Thoracic aorta (tissue), 2 donors: ENCODE measurements around the gene PLA2G6. TPM values are rescaled to one million over a fixed set of nuclear protein-coding genes. Genes with fewer than 3 reads are reported as not detected.
"Not testable (repeated sequence)": the region's sequence is repeated elsewhere in the genome, so short reads cannot be mapped to it uniquely, and the experiment has no call there.

Source experiments
- ATAC-seq: fragments of 150-250 bp; one replicate; pipeline ENCODE4 v1.8.0; 2017; ENCODE audit warnings: low read depth; ENCODE audit not compliant: insufficient number of reproducible peaks, low FRiP score
- DNase-seq: peaks from one replicate; pipeline ENCODE4 v3.0.0-alpha.2; 2020; ENCODE audit warnings: low spot score
- H3K27ac ChIP-seq, 2 donors: fragments of 200-600 bp; sonication (generic); 1 replicate in 1 of 2; 2 replicates in 1 of 2; pipeline ENCODE4 v1.5.1; 2016; ENCODE audit warnings: mild to moderate bottlenecking in 2 of 2, moderate library complexity in 2 of 2
- H3K27me3 ChIP-seq: fragments of 200-600 bp; sonication (generic); replicated peaks from 2 replicates; pipeline ENCODE4 v1.6.0; 2016; ENCODE audit warnings: mild to moderate bottlenecking; ENCODE audit not compliant: insufficient read depth
- H3K36me3 ChIP-seq: fragments of 200-600 bp; sonication (generic); one replicate; pipeline ENCODE4 v1.5.1; 2016
- H3K4me1 ChIP-seq, 2 donors: fragments of 200-600 bp; sonication (generic); 1 replicate in 1 of 2; 2 replicates in 1 of 2; pipeline versions ENCODE4 v1.5.1 to v1.6.0; 2016; ENCODE audit warnings: low read depth in 2 of 2, mild to moderate bottlenecking in 1 of 2; ENCODE audit not compliant: control insufficient read depth in 1 of 2
- H3K4me3 ChIP-seq: fragments of 200-600 bp; sonication (generic); 2 replicates; pipeline ENCODE4 v1.5.1; 2016; ENCODE audit warnings: mild to moderate bottlenecking
- H3K9me3 ChIP-seq: fragments of 200-600 bp; sonication (generic); 2 replicates; pipeline ENCODE4 v1.5.1; 2016
- CTCF ChIP-seq: fragments of 200-600 bp; sonication (generic); IDR thresholded peaks from one replicate; pipeline ENCODE4 v1.5.1; 2019; ENCODE audit warnings: antibody characterized with exemption
- total RNA-seq, 2 donors: library from RNA; depleted of rRNA; stranded (reverse); fragments of >200 nt; gene quantifications; one replicate each; pipeline versions ENCODE4 v1.1.0 to v1.2.3, GENCODE V29; 2016

Gene PLA2G6
- total RNA-seq, 2 donors from 2014 or later, result 27.4 to 50.4 TPM

GRCh38 chr22:38125038-38125610, 56.5 kb downstream of the PLA2G6 start:
- no peak for TF ChIP-seq CTCF
- no peaks in the 10 kb centered on the region for H3K4me1 ChIP-seq
- DNase-seq (no peak), ATAC-seq (no peak)
- no peak overlapping the region for H3K27ac ChIP-seq
- no peak overlapping the region for H3K4me3 ChIP-seq
- H3K9me3 ChIP-seq, result no peaks in the 10 kb centered on the region
- H3K36me3 ChIP-seq, result peaks cover 3% of the 10 kb centered on the region
- no peaks in the 10 kb centered on the region for H3K27me3 ChIP-seq

GRCh38 chr22:38124236-38124974, 57.2 kb downstream of the PLA2G6 start:
- DNase-seq (no peak), ATAC-seq (no peak)
- Histone ChIP-seq H3K27ac (no peak overlapping the region), H3K27me3 (no peaks in the 10 kb centered on the region), H3K4me1 (no peaks in the 10 kb centered on the region), H3K4me3 (no peak overlapping the region), H3K36me3 (peaks cover 3% of the 10 kb centered on the region), H3K9me3 (no peaks in the 10 kb centered on the region)
- TF ChIP-seq CTCF, result no peak

GRCh38 chr22:38122616-38123015, 59.0 kb downstream of the PLA2G6 start:
- H3K27me3 ChIP-seq, result no peaks in the 10 kb centered on the region
- no peak for TF ChIP-seq CTCF

GRCh38 chr22:38120359-38121110, 61.1 kb downstream of the PLA2G6 start:
- Histone ChIP-seq H3K27ac (no peak overlapping the region), H3K27me3 (no peaks in the 10 kb centered on the region), H3K4me3 (no peak overlapping the region), H3K36me3 (no peaks in the 10 kb centered on the region), H3K9me3 (no peaks in the 10 kb centered on the region), H3K4me1 (no peaks in the 10 kb centered on the region)
- TF ChIP-seq CTCF, result no peak
- DNase-seq (no peak), ATAC-seq (no peak)

More at GRCh38 chr22:38122616-38123015, 59.0 kb downstream of the PLA2G6 start:
- H3K4me3 ChIP-seq, result no peak overlapping the region
- DNase-seq, result no peak
- no peak for ATAC-seq
- no peaks in the 10 kb centered on the region for H3K4me1 ChIP-seq
- no peaks in the 10 kb centered on the region for H3K36me3 ChIP-seq
- no peaks in the 10 kb centered on the region for H3K9me3 ChIP-seq
- H3K27ac ChIP-seq, result no peak overlapping the region

GRCh38 chr22:38118747-38119146, 62.9 kb downstream of the PLA2G6 start:
- not testable (repeated sequence) for H3K27ac ChIP-seq, H3K36me3 ChIP-seq, H3K27me3 ChIP-seq, ATAC-seq, H3K4me3 ChIP-seq, DNase-seq, H3K9me3 ChIP-seq
- H3K4me1 ChIP-seq, result peaks cover 0 to 11% of the 10 kb centered on the region in 2 donors
